Stimulated activated CD8-positive, alpha-beta memory T cell treated with anti-CD3 and anti-CD28 coated beads, Interleukin-4, amount 100 ng/mL, for 48 hours (primary cell): ENCODE data around the gene SLC6A6.
"Not testable (repeated sequence)": the region's sequence is repeated elsewhere in the genome, so short reads cannot be mapped to it uniquely, and the experiment has no call there.

Source experiments
- DNase-seq: peaks from one replicate; pipeline ENCODE4 v3.0.0-alpha.2; 2020

SLC6A6 gene

GRCh38 chr3:14401692-14402303, 608 bp upstream of the SLC6A6 start:
- no peak for DNase-seq

- DNase-seq: no peak
Measured at GRCh38 chr3:14403619-14404155, 1.3 kb downstream of the SLC6A6 start.

GRCh38 chr3:14404186-14404585, 1.8 kb downstream of the SLC6A6 start:
- DNase-seq: no peak

- DNase-seq: no peak
Measured at GRCh38 chr3:14404631-14405359, 2.4 kb downstream of the SLC6A6 start.

GRCh38 chr3:14405360-14406238, 3.2 kb downstream of the SLC6A6 start:
- no peak for DNase-seq

- DNase-seq: no peak
Measured at GRCh38 chr3:14406336-14406735, 3.9 kb downstream of the SLC6A6 start.

GRCh38 chr3:14406766-14407165, 4.4 kb downstream of the SLC6A6 start:
- no peak for DNase-seq

GRCh38 chr3:14407203-14407602, 4.8 kb downstream of the SLC6A6 start:
- DNase-seq: no peak

- not testable (repeated sequence) for DNase-seq
Measured at GRCh38 chr3:14409779-14410063, 7.3 kb downstream of the SLC6A6 start.

GRCh38 chr3:14410106-14410502, 7.7 kb downstream of the SLC6A6 start:
- no peak for DNase-seq

GRCh38 chr3:14410503-14411165, 8.2 kb downstream of the SLC6A6 start:
- peak; percentile 52 for DNase-seq

GRCh38 chr3:14411166-14411526, 8.7 kb downstream of the SLC6A6 start:
- DNase-seq: no peak

GRCh38 chr3:14411988-14412387, 9.6 kb downstream of the SLC6A6 start:
- DNase-seq: no peak

- DNase-seq: no peak
Measured at GRCh38 chr3:14412831-14413380, 10.5 kb downstream of the SLC6A6 start.

- no peak for DNase-seq
Measured at GRCh38 chr3:14413381-14414071, 11.1 kb downstream of the SLC6A6 start.

GRCh38 chr3:14414846-14415464, 12.5 kb downstream of the SLC6A6 start:
- no peak for DNase-seq

GRCh38 chr3:14415501-14415900, 13.1 kb downstream of the SLC6A6 start:
- DNase-seq: no peak

GRCh38 chr3:14416453-14416852, 14.0 kb downstream of the SLC6A6 start:
- no peak for DNase-seq

GRCh38 chr3:14418296-14419250, 16.2 kb downstream of the SLC6A6 start:
- no peak for DNase-seq
